ENCODE data around the gene PDK3.

- TF ChIP-seq CTCF (optimal IDR thresholded peaks at IDR 0.05 in 1 of 3, IDR thresholded peaks at IDR 0.05 in 1 of 3, conservative IDR thresholded peaks at IDR 0.05 in 1 of 3; ENCODE audit: extremely low read depth in 1 of 3, insufficient read depth in 2 of 3, low read length in 3 of 3): no peak
- no peak for TF ChIP-seq EZH2 (IDR thresholded peaks at IDR 0.05; ENCODE audit: low read length)
These were observed 85.1 kb downstream of the PDK3 start for GRCh38 chrX:24550166-24550565.
